ENCODE data around the gene FFAR4. TPM values are rescaled to one million over a fixed set of nuclear protein-coding genes. Genes with fewer than 3 reads are reported as not detected.

The FFAR4 gene
- total RNA-seq, 1 donor from 2014 or later = not detected

Other genes starting within 250 kb of the FFAR4 start
- gene MYOF, start 84.3 kb upstream of the FFAR4 start, total RNA-seq = 260 and 369 TPM in 2 replicates
- 6.5 and 18.4 TPM in 2 replicates for gene CEP55, start 70.1 kb upstream of the FFAR4 start, total RNA-seq
- gene RBP4, start 34.6 kb downstream of the FFAR4 start, total RNA-seq = not detected in 2 replicates
- not detected in 2 replicates for gene PDE6C, start 45.9 kb downstream of the FFAR4 start, total RNA-seq
- gene FRA10AC1, start 135.9 kb downstream of the FFAR4 start, total RNA-seq = 6.9 and 19.0 TPM in 2 replicates
- gene LGI1, start 191.3 kb downstream of the FFAR4 start, total RNA-seq = not detected in 2 replicates

Data from glomerular endothelial cell (primary cell).